ENCODE data around the gene HIGD1C.
"Not testable (repeated sequence)": the region's sequence is repeated elsewhere in the genome, so short reads cannot be mapped to it uniquely, and the experiment has no call there.

Gene HIGD1C

DNA sequence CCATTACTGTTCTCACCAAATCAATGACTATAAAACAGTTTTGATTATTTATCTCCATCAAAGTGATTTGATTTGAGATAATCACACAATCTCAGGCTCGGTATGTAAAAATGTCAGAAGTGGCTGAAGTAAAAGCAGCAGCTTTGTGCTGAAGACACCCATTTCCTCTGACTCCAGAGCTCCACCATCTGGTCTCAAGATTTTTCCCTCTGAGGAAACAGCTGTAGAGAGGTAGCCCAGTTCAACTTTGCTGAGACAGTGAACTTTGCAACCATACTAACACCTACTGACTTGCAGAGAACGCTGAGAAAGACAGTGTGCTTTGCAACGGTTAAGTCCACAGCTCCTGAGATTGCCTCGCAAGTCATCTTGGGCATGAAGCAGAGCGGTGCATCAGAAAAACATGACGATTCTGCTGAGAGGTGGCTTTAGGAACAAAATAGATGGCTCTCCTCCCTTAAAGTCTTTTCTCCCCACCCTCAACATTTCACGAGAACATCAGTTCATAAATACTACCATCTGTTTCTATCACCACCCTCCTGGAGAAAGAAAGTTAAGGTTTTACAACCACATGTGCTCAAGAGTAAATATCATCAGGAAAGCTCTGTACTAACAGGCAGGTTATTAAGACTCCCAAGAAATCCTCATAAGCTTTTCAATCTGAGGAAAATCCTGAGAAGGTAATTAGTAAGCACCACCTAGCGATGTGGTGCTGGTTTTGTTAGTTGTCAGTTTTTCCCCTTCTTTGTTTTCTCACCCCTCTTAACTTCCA, 34.8 kb downstream of the HIGD1C start:
- no peak for DNase-seq

DNA sequence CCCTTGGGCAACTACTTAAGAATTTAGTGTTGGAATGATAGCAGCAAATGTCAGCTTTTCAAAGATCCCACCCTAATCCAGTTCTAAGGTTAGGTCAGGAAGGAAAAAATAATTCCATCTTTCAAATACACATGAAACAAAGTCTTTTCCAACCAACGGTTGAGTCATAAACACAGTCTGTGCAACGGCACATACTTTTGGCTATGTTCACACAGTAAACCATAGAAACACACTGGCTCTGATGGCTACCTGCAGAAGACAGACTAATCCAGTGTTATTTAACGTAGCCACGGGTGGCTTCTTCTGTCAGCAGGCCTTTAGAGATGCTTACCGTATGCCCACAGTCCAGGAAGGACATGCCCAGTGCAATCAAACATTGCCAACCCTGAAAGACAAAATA, 35.7 kb downstream of the HIGD1C start:
- no peak for DNase-seq

DNA sequence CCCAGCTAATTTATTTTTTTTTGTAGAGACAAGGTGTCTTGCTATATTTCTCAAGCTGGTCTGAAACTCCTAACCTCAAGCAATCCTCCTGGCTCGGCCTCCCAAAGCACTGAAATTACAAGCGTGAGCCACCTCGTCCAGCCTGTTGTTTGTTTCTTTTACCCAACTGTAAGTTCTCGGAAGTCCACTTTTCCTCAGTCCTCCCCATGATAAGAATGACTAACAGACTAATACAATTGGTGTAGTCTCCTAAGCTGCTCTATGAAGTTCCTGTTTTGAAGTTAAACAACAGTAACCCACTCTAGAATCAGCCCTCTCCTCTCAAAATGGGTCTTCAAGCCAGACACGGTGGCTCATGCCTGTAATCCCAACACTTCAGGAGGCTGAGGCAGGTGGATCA, 36.5 kb downstream of the HIGD1C start:
- DNase-seq = no peak

DNA sequence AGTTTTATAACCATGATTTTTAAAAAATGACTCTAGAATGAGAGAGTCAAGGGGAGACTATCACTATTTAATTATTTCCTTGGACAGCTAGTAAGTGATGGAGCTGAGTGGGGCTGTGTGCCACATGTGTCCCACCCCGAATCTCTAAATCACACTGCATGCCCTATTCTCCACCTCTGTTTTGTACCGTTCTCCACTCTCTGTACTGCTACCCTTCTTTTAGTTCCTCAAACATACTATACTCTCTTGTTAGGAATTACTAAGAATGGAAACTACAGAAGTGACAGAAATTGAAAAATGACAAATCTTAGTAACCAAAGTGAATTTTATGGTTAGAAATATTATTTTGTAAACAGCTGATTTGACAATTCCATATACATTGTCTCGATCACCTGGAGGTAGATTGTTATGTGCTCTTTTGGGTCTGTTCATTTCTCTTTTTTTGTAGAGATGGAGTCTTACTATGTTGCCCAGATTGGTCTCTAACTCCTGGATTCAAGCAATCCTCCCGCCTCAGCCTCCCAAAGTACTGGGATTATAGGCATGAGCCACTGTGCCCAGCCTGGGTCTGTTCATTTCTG, 37.9 kb downstream of the HIGD1C start:
- no peak for DNase-seq

DNA sequence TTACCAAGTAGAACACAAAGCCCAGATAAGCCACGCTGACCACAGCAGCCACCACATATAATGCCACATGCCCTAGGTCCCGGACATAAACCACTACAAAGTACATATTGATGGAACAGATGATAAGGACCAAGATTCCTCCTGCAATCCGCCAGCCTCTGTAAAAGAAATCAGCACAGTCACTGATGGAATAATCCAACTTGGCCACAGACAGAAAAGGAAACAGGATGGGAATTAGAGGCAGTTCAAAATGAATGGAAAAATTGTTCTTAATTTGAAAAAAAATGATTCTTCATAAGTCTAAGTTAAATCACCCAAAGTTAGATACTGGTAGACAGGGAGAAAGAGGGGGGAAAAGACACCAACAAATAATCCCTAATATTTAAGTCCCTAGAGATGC, 38.4 kb downstream of the HIGD1C start:
- DNase-seq = no peak

DNA sequence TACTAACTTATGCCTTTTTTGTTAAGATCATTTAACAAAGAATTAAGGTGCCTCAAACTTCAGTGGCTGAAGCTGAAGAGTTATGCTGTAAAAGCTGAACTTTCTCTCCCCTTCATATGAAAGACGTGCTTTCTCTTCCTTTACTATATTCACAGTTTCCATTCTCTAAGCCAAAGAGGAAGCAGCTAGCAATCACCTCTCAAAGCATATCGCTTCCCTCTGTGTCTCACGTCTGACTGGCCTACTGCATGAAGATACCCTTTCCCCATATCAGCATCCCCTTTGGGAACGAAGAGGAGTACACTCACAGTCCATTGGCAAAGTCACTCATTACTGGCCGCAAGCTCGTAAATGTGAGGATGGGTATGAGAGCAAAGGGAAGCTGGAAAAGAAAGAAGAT, 38.9 kb downstream of the HIGD1C start:
- DNase-seq = no peak

DNA sequence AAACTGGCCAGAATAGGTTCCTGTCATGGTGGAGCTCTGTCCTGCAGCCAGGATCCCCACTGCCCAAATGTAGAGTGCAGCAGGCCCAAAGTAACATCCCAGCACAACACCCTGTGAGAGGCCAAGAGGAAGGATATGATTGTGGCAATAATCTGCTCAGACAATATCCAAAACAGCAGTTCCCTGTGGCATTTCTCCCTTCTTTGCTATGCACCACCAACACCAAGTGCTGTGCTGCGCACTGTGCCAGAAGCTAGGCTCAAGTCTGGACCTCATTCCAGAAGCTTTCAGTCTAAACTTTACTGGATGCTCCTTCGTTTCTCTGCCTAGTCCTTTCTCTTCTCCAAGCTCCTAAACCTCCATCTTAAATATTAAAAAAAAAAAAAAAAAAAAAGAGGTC, 40.5 kb downstream of the HIGD1C start:
- DNase-seq = no peak

DNA sequence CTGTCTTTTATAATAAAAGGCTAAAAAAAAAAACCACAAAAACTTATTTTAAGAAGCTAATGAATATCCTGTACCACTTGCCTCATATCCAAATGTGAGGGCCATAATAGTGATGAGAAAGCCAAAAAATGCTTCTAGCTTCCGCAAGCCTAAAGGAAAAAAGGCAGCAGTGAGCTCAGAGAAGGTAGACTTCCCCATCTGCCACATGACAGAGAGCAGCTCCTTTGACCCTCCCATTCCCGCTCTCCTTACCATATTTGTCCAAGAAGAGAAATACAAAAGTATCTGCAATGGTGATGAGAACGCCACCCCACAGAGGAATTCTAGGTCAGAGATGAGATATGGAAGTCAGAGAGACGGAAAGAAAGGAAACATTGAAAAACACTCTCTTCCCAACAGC, 46.7 kb downstream of the HIGD1C start:
- DNase-seq = no peak

DNA sequence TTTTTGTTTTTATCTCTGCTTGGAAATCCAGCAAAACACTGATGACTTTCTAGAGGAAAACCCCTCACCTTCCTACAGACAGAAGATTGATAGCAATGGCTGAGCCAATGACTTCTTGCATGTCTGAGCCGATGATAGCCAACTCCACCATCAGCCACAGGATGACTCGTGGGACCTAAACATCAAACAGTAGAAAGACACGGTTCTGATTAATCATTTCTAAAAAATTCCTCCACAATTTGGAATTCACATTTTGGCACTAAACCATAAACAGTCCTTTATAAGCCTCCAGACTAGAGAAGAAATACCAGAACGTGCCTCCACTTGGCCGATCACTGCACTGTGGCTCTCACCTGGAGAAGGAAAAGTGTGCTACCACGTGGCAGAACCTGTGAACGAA, 47.9 kb downstream of the HIGD1C start:
- no peak for DNase-seq

DNA sequence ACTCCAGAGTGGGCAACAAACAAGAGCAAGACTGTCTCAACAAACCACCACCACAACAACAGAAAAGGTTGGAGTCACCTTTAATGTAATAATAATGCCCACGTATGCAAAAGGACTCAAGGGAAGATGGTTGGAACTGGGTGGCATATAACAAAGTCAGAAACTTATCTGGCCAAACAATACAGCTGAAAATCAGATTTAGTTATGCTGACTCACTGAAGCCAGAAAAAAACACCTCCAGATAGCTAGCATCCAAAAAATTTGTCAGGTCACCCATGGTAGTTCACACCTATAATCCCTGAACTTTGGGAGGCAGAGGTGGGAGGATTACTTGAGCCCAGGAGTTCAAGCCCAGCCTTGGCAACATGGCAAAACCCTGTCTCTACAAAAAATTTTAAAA, 49.5 kb downstream of the HIGD1C start:
- DNase-seq = no peak

DNA sequence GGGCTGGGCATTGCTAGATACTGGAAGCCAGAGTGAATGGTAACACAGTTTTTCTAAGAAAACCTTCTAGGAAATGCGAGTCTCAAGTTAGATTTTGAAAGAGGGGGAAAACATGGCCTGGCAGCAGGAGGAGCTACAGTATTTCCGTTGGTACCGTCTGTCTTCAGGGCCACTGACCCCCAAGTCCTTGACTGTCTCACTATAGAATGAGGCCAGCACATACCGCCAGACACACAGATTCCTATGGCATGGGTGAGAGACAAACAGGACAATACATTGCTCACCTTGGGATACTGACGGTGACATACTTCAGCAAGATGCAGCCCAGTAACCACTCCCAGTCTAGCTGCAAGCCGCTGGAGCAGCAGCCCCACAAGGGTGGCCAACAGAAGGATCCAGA, 52.2 kb downstream of the HIGD1C start:
- DNase-seq = no peak

DNA sequence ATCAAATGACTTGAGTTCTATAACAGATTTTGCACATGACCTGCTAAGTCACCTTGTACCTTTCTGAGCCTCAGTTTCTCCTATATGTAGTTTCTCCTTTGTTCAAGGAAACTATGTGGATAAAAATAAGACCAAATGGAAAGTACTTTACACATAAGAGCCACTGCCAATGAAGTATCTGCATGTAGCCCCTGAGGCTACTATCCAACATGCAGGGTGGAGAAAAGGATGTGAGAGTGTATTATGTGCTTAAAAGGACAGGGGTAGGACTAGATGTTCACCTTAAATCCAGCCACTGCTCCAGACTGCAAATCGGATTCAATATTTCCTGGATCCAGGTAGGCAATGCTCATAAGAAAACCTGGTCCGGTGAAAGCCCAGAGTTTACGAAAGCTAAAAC, 52.7 kb downstream of the HIGD1C start:
- no peak for DNase-seq

DNA sequence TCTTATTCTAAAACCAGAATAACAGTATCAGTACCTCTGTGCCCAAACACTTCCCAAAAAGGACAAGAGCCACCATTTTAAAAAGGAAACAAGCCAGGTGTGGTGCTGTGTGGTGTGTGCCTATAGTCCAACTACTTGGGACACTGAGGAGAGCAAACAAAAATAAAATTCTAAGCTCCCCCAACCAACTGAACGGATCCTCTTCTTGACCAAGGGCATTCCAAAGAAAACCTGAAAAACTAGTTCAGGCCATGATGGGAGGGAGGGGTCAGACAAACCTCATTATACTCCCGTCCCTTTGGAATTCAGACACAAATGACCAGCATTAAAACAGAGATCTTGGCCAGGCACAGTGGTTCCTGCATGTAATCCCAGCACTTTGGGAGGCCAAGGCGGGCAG, 53.3 kb downstream of the HIGD1C start:
- DNase-seq = no peak

DNA sequence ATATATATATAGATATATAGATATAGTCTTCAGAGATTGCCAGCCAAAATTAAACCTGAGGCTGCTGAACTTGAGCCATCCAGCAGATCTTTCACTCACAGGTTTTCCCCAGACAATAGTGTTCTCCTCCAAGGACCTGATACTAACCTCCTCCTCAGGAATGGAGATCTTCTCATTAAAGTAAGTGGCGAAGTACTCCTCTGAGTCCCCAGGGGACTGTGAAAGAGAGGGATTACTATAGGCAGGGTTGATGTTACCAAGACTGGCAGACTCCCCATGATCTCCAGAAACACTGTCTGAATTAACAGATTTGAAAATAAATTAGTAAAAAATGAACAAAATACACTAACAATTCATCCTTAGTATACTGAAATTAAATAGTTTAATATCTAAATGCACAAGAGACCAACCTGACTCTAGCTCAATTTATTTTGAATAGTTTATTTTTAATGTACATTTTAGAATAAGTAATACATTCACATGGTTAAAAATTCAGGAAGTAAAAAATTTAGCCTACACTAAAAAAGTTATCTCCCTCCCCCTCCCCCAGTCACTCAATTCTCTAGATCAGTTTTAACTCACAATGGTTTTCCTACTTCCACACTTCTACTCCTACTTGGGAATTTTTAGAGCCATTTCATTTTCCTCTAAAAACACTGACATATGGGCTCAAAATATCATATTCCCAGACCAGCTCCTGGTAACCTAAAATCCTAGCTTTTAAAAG, 56.1 kb downstream of the HIGD1C start:
- no peak for DNase-seq

DNA sequence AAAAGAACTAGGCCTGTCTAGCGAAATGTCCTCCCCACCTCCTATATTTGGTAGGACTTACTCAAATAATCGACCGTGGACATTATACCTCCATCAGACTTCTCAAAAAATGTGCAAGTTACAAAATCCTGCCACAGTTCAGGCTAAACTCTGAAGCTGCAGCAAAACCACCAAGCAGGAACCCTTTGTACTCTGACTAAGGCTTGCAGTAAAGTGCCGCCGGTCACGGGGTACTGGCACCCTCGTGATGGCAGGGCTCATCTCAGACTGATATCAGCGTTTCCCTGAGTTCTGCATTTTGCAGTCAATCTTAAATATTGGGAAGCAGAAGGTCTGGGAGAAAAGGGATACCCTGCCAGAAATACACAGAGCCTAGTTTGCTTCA, 56.7 kb downstream of the HIGD1C start:
- DNase-seq = peak; percentile 34

DNA sequence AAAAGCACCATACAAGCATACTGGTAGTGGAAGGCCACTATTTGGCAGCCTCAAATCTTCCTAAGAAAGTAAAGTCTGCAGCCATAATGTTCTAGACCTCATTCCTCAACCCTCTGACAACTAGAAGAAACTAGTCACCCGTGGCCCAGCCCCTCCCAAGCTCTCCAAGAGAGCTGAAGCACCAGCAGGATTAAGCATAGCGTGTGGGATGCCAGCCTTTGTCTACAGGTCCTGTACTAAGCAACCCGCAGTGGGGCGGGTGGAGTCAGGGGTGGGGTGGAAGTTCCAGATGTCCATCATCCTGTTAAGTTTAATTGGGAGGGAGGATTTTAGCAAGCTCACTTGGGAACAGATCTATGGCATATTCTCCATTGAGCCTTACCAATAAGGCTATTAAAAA, 59.6 kb downstream of the HIGD1C start:
- no peak for DNase-seq

DNA sequence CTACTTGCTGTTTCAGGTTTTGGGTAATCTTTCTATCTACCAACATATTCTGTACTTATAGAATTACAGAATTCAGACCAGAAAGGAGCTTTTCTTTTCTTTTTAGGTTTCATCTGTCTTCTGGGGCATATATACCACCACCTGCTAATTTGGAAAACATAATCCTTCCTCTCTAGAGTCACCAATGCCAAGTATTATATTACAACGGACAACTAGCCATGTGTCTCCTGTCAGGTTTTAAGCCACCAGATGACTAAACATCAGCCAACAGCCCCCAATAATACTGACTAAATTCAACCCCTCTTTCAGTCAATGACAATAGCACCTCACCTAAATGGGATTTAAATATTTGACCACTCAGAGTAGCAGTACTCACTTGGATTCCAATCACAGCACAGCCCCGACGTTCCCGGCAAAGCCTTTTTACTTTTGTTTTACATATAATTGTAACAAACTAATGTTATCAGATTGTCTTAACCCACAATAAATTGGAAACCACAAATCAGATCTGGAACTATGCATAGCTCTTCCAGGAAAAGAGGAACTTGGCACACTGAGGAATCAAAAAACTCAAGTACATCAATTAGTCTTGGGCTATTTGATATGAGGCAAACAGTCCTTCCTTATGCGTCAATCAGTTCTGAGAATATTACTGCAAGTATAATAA, 60.4 kb downstream of the HIGD1C start:
- DNase-seq = no peak

DNA sequence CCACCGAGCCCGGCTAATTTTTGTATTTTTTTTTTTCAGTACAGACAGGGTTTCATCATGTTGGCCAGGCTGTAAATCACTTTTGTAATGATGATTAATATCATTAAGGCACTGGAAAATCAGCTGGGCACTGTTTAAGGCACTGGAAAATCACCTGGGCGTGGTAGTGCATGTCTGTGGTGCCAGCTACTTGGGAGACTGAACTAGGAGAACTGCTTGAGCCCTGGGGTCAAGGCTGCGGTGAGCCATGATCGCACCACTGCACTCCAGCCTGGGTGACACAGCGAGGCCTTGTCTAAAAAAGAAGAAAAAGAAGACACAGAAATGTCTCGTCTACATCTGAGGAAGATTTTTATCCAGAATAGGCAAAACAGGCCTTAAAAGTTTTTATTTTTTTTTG, 61.1 kb downstream of the HIGD1C start:
- no peak for DNase-seq

DNA sequence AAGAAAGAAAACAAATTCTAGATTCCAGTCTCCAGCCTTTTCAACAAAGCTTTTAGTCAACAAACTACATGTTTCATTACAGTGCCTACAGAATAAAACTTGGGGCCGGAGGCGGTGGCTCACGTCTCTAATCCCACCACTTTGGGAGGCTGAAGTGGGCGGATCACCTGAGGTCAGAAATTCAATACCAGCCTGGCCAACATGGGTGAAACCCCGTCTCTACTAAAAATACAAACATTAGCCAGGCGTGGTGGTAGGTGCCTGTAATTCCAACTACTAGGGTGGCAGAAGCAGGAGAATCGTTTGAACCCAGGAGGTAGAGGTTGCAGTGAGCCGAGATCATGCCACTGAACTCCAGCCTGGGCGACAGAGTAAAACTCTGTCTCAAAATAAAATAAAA, 62.1 kb downstream of the HIGD1C start:
- not testable (repeated sequence) for DNase-seq

DNA sequence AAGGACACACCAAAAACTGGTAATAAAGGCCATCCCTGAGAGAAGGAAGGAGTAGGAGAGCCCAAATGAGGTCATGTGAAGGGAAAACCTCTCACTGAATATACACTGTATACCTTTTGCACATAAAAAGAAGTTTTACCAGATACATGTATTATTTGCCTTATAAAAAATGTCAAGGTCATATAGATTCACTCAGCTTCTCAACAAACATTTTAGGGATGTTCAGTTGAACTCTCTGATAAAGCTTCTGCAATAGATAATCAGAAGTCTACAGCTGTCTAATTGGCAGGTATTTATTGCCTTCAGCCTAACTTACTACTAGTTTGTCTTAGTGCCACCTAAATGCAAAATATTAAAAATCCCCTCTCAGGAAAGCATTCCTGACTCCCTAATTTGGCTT, 65.1 kb downstream of the HIGD1C start:
- no peak for DNase-seq

DNA sequence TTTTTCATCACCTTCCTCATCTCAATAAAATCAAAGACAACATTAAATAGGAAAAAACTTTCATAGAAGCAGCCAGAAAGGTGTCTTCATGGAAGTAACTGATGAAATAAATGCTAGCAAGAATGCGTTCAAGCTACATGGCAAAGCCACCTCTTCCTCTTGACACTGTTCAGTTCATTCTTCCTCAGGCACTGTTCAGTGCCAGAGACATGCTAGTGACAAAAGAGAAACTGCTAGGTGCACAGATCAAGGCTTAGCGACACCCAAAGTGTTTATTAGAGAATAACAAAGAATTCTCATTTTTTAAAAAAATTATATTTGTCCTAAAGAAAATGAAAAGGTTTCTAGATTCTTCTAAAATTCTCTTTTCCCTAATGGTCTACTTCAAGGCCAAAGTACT, 66.6 kb downstream of the HIGD1C start:
- DNase-seq = no peak

DNA sequence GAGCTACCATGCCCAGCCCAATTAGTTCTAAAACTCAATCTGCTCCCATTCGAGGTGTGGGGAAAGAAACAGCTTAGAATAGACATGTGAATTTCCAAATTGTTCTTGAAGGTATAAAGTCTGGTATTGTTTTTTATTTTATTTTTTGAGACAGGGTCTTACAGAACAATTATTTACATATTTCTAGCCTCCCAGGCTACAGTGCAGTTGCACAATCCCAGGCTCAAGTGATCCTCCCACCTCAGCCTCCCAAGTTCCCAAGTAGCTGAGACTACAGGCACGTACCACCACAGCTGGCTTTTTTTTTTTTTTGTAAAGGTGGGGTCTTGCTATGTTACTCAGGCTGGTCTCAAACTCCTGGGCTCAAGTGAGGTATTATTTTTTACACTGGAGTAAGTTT, 67.6 kb downstream of the HIGD1C start:
- DNase-seq = no peak
